22Rv1 (cell line): ENCODE data around the gene CDS1.

Experiments used
- CTCF ChIP-seq: fragments of 450-650 bp; IDR thresholded peaks from 2 replicates; pipeline ENCODE4 v1.5.1; 2017; ENCODE audit warnings: mild to moderate bottlenecking
- ZFX ChIP-seq: fragments of 450-650 bp; IDR thresholded peaks from 2 replicates; pipeline ENCODE4 v1.6.1; 2017; ENCODE audit warnings: antibody characterized with exemption, borderline replicate concordance

- TF ChIP-seq CTCF (no peak), ZFX (no peak)
These were observed 1.0 kb downstream of the CDS1 start for GRCh38 chr4:84583876-84584380.
